ENCODE results near the gene PDE4B.

GRCh38 chr1:66328896-66329295 lies 536.2 kb downstream of the PDE4B start:
- TF ChIP-seq EP300 (IDR thresholded peaks at IDR 0.05) (no peak), CTCF (IDR thresholded peaks at IDR 0.05) (no peak), POLR2A (IDR thresholded peaks at IDR 0.05) (no peak)
